SHP77 (cell line): ENCODE results near the gene RNU6-9.
A peak's percentile ranks its signal among the peaks of the same experiment; 100 is the strongest.
"Not testable (repeated sequence)": the region's sequence is repeated elsewhere in the genome, so short reads cannot be mapped to it uniquely, and the experiment has no call there.

Experiments
- DNase-seq, 2 experiments: peaks; one replicate each; lab custom pipeline; 2025; lab: John Stamatoyannopoulos, UW

RNU6-9 gene

GRCh38 chr19:892894-893689 is at the start of gene RNU6-9, which contains the start of gene MED16:
Gene RNU6-9, plus strand, starts transcription at chr19:893484.
Gene MED16, minus strand, starts transcription at chr19:893187. Its CDS starts 2,056 bp downstream, at chr19:891131.
- DNase-seq, result peak; percentile 82 to 83

- no peak for DNase-seq
These were observed 49.3 kb upstream of the RNU6-9 start for GRCh38 chr19:843836-844545.

- no peak for DNase-seq
These were observed 48.7 kb upstream of the RNU6-9 start for GRCh38 chr19:844546-844971.

- DNase-seq, result no peak
These were observed 47.4 kb upstream of the RNU6-9 start for GRCh38 chr19:845707-846521.

- DNase-seq, result no peak
These were observed 44.8 kb upstream of the RNU6-9 start for GRCh38 chr19:848386-848921.

- not testable (repeated sequence) for DNase-seq
These were observed 44.1 kb upstream of the RNU6-9 start for GRCh38 chr19:849195-849594.

- peak; percentile 49 to 66 for DNase-seq
These were observed 42.9 kb upstream of the RNU6-9 start for GRCh38 chr19:850221-850978.

GRCh38 chr19:850979-851335 is 42.3 kb upstream of the RNU6-9 start:
- DNase-seq, result no peak

- no peak for DNase-seq
These were observed 40.9 kb upstream of the RNU6-9 start, which contains the start of gene ELANE for GRCh38 chr19:852136-853013. Gene ELANE, plus strand, starts transcription at chr19:852303. Its CDS starts 26 bp downstream, at chr19:852329.

- no peak for DNase-seq
These were observed 40.2 kb upstream of the RNU6-9 start for GRCh38 chr19:853014-853585.

- not testable (repeated sequence) for DNase-seq
These were observed 39.6 kb upstream of the RNU6-9 start for GRCh38 chr19:853614-854220.

- no peak for DNase-seq
These were observed 38.7 kb upstream of the RNU6-9 start for GRCh38 chr19:854549-854948.

- DNase-seq, result no peak
These were observed 38.1 kb upstream of the RNU6-9 start for GRCh38 chr19:855142-855541.

GRCh38 chr19:855566-856120 is 37.6 kb upstream of the RNU6-9 start:
- no peak for DNase-seq

- DNase-seq, result no peak
These were observed 35.0 kb upstream of the RNU6-9 start for GRCh38 chr19:858284-858683.

GRCh38 chr19:858868-859843 is 34.1 kb upstream of the RNU6-9 start, which contains the start of gene CFD:
Gene CFD, plus strand, starts transcription at chr19:859664. Its CDS starts 26 bp downstream, at chr19:859690.
- no peak for DNase-seq

GRCh38 chr19:861141-861755 is 32.0 kb upstream of the RNU6-9 start:
- no peak for DNase-seq
